ENCODE results near the gene PCOLCE2. TPM values are rescaled to one million over a fixed set of nuclear protein-coding genes. Genes with fewer than 3 reads are reported as not detected.

The PCOLCE2 gene
- total and polyA plus RNA-seq, 8 donors: 0.23 to 2.5 (median 0.66) TPM

- intact Hi-C loops (cut with DNase I): loop anchor here in 2 of 3 donors (2.0 to 10.0 kb wide), 2 partner anchors 162 to 166 kb away; no protein-coding TSS in a partner anchor
- Histone ChIP-seq H3K36me3 (no peaks in the 10 kb centered on the region), H3K27me3 (no peaks in the 10 kb centered on the region), H3K4me3 (no peak overlapping the region), H3K4me1 (no peaks in the 10 kb centered on the region), H3K27ac (no peak overlapping the region), H3K9me3 (no peaks in the 10 kb centered on the region)
- WGBS, 2 donors: 12 to 13% methylated on average over 9 of the region's 9 CpGs
- TF ChIP-seq CTCF (IDR thresholded peaks at IDR 0.05): peak; percentile 49 to 85 (median 70)
- DNase-seq (peak; percentile 57 to 90 (median 80)), FAIRE-seq (no peak), ATAC-seq (peak; percentile 96 to 100 (median 100))
Observed at GRCh38 chr3:142828703-142829305, 60.1 kb downstream of the PCOLCE2 start.

GRCh38 chr3:142819179-142819578 lies 69.7 kb downstream of the PCOLCE2 start:
- H3K27me3 ChIP-seq: no peaks in the 10 kb centered on the region
- no peak overlapping the region for H3K4me3 ChIP-seq
- no peaks in the 10 kb centered on the region for H3K9me3 ChIP-seq
- intact Hi-C loops (cut with DNase I): no loop called here
- DNase-seq (no peak), FAIRE-seq (no peak), ATAC-seq (no peak)
- H3K27ac ChIP-seq: no peak overlapping the region
- TF ChIP-seq CTCF (IDR thresholded peaks at IDR 0.05): no peak
- H3K4me1 ChIP-seq: no peaks in the 10 kb centered on the region
- H3K36me3 ChIP-seq: no peaks in the 10 kb centered on the region

GRCh38 chr3:142818651-142819050 lies 70.2 kb downstream of the PCOLCE2 start:
- no peaks in the 10 kb centered on the region for H3K4me1 ChIP-seq
- H3K9me3 ChIP-seq: no peaks in the 10 kb centered on the region
- H3K27me3 ChIP-seq: no peaks in the 10 kb centered on the region
- DNase-seq (no peak), FAIRE-seq (no peak), ATAC-seq (no peak)
- intact Hi-C loops (cut with DNase I): no loop called here
- 90% methylated on average over 9 of the region's 9 CpGs for WGBS, 2 donors
- no peaks in the 10 kb centered on the region for H3K36me3 ChIP-seq
- no peak overlapping the region for H3K4me3 ChIP-seq
- TF ChIP-seq CTCF (IDR thresholded peaks at IDR 0.05): no peak
- H3K27ac ChIP-seq: no peak overlapping the region

- intact Hi-C loops (cut with DNase I): no loop called here
- Histone ChIP-seq H3K36me3 (no peaks in the 10 kb centered on the region), H3K4me1 (no peaks in the 10 kb centered on the region), H3K9me3 (no peaks in the 10 kb centered on the region), H3K27ac (no peak overlapping the region), H3K27me3 (no peaks in the 10 kb centered on the region), H3K4me3 (no peak overlapping the region)
- no peak for ATAC-seq
- DNase-seq: no peak
- no peak for TF ChIP-seq CTCF (IDR thresholded peaks at IDR 0.05)
- 53 to 56% methylated on average over 7 of the region's 7 CpGs for WGBS, 2 donors
- no peak for FAIRE-seq
Observed at GRCh38 chr3:142817897-142818296, 71.0 kb downstream of the PCOLCE2 start.

- 29 to 33% methylated on average over 1 of the region's 1 CpG for WGBS, 2 donors
- FAIRE-seq (no peak), ATAC-seq (no peak), DNase-seq (no peak)
- Histone ChIP-seq H3K36me3 (no peaks in the 10 kb centered on the region), H3K4me1 (no peaks in the 10 kb centered on the region), H3K27me3 (no peaks in the 10 kb centered on the region), H3K9me3 (no peaks in the 10 kb centered on the region), H3K27ac (no peak overlapping the region), H3K4me3 (no peak overlapping the region)
- TF ChIP-seq CTCF (IDR thresholded peaks at IDR 0.05): no peak
- intact Hi-C loops (cut with DNase I): no loop called here
Observed at GRCh38 chr3:142817356-142817755, 71.5 kb downstream of the PCOLCE2 start.
